HepG2 (cell line): Measurements from ENCODE around the gene ING5. TPM values are rescaled to one million over a fixed set of nuclear protein-coding genes. Genes with fewer than 3 reads are reported as not detected.
A peak's percentile ranks its signal among the peaks of the same experiment; 100 is the strongest.

Source experiments
- ERF ChIP-seq: IDR thresholded peaks from 2 replicates; pipeline ENCODE4 v1.6.1; 2018; ENCODE audit warnings: missing biosample characterization, missing genetic modification reagents
- FOXK1 ChIP-seq: sonication (generic); formaldehyde crosslinking; IDR thresholded peaks from 2 replicates; pipeline ENCODE4 v1.4.0; 2020; ENCODE audit warnings: low read depth, missing genetic modification reagents, borderline replicate concordance
- GPBP1L1 ChIP-seq: sonication (generic); formaldehyde crosslinking; IDR thresholded peaks from 2 replicates; pipeline ENCODE4 v1.5.0; 2020; ENCODE audit warnings: mild to moderate bottlenecking, missing genetic modification reagents
- HMGXB4 ChIP-seq, 2 experiments: sonication (generic) in 1 of 2; formaldehyde crosslinking in 1 of 2; IDR thresholded peaks; 2 replicates each; pipeline versions ENCODE4 v1.4.0 to v1.6.1; 2018 to 2020; ENCODE audit warnings: missing genetic modification reagents in 2 of 2, borderline replicate concordance in 1 of 2, low read depth in 1 of 2, mild to moderate bottlenecking in 1 of 2, missing biosample characterization in 1 of 2
- NAIF1 ChIP-seq: sonication (generic); formaldehyde crosslinking; IDR thresholded peaks from 2 replicates; pipeline ENCODE4 v1.5.0; 2020; ENCODE audit warnings: mild to moderate bottlenecking, missing genetic modification reagents, borderline replicate concordance
- NFRKB ChIP-seq: fragments of 450-650 bp; IDR thresholded peaks from 2 replicates; pipeline ENCODE4 v1.6.1; 2017
- RORA ChIP-seq: sonication (generic); formaldehyde crosslinking; IDR thresholded peaks from 2 replicates; pipeline ENCODE4 v1.5.0; 2020; ENCODE audit warnings: mild to moderate bottlenecking, missing genetic modification reagents, moderate library complexity
- TEAD2 ChIP-seq: sonication (generic); formaldehyde crosslinking; IDR thresholded peaks from 2 replicates; pipeline ENCODE4 v1.9.0; 2021; ENCODE audit warnings: missing genetic modification reagents
- ZBTB10 ChIP-seq: sonication (generic); formaldehyde crosslinking; IDR thresholded peaks from 2 replicates; pipeline ENCODE4 v1.4.0; 2020; ENCODE audit warnings: missing genetic modification reagents, borderline replicate concordance
- ZBTB25 ChIP-seq: IDR thresholded peaks from 2 replicates; pipeline ENCODE4 v1.6.1; 2018; ENCODE audit warnings: missing genetic modification reagents
- ZNF282 ChIP-seq: fragments of 450-650 bp; IDR thresholded peaks from 2 replicates; pipeline ENCODE4 v1.6.1; 2018; ENCODE audit not compliant: partially characterized antibody
- ZNF362 ChIP-seq: sonication (generic); formaldehyde crosslinking; IDR thresholded peaks from 2 replicates; pipeline ENCODE4 v1.4.0; 2020; ENCODE audit warnings: missing genetic modification reagents, mild to moderate bottlenecking, borderline replicate concordance
- ZNF512B ChIP-seq: sonication (generic); formaldehyde crosslinking; IDR thresholded peaks from 2 replicates; pipeline ENCODE4 v1.5.1; 2020; ENCODE audit warnings: missing genetic modification reagents, mild to moderate bottlenecking, borderline replicate concordance
- ZNF563 ChIP-seq: sonication (generic); formaldehyde crosslinking; IDR thresholded peaks from 2 replicates; pipeline ENCODE4 v1.8.0; 2022; ENCODE audit warnings: mild to moderate bottlenecking, moderate library complexity, missing genetic modification reagents
- ZNF589 ChIP-seq: sonication (generic); formaldehyde crosslinking; conservative IDR thresholded peaks from 2 replicates; pipeline ENCODE4 v1.8.0; 2022; ENCODE audit warnings: mild to moderate bottlenecking, moderate library complexity, missing genetic modification reagents
- ZNF674 ChIP-seq: sonication (generic); formaldehyde crosslinking; IDR thresholded peaks from 2 replicates; pipeline ENCODE4 v1.5.0; 2020; ENCODE audit warnings: low read depth, mild to moderate bottlenecking, missing genetic modification reagents
- polyA plus RNA-seq, 8 experiments: library from polyadenylated mRNA; depleted of rRNA in 3 of 8; stranded (reverse) in 7 of 8; unstranded in 1 of 8; fragments of >200 nt; fragmentation: Illumina TruSeq in 4 of 8; extraction: Trizol in 4 of 8; gene quantifications; 2 replicates each; pipeline versions ENCODE4 v1.2.1 to v1.2.3, GENCODE V29; 2011 to 2016; ENCODE audit warnings: low read depth in 4 of 8, missing spikeins in 1 of 8, mixed read lengths in 1 of 8; ENCODE audit not compliant: insufficient read depth in 1 of 8
- total RNA-seq, 5 experiments: library from RNA; depleted of rRNA; stranded (reverse); fragments of >200 nt; fragmentation: Illumina TruSeq; extraction: Trizol; gene quantifications; 2 replicates each; pipeline ENCODE4 v1.2.3, GENCODE V29; 2016; ENCODE audit warnings: low read depth in 1 of 5

The ING5 gene
- total and polyA plus RNA-seq, 2 of the 13 experiments (the other 11 are each of a cell fraction or from before 2014, with no cell fraction given) = 61.9 to 71.9 TPM

GRCh38 chr2:241770185-241770935, 68.5 kb downstream of the ING5 start (continued):
- TF ChIP-seq ZBTB10 (CRISPR knock-in tag) (peak; percentile 80), ERF (CRISPR knock-in tag) (peak; percentile 98), NFRKB (no peak), ZNF282 (no peak), FOXK1 (CRISPR knock-in tag) (peak; percentile 86; the same call in 1 of the 2 replicates), ZNF674 (CRISPR knock-in tag) (no peak), ZNF362 (CRISPR knock-in tag) (peak; percentile 58; the same call in 1 of the 2 replicates), ZNF563 (CRISPR knock-in tag) (peak; percentile 92), RORA (no peak), ZBTB25 (CRISPR knock-in tag) (peak; percentile 91), GPBP1L1 (CRISPR knock-in tag) (no peak), ZNF589 (CRISPR knock-in tag) (peak; percentile 76; the same call in 1 of the 2 replicates), ZNF512B (no peak), HMGXB4 (CRISPR knock-in tag; IDR thresholded peaks at IDR 0.05; ENCODE audit: borderline replicate concordance in 1 of 2, low read depth in 1 of 2) (peak; percentile 85 to 99; a peak in 3 of 4 replicates), TEAD2 (CRISPR knock-in tag) (no peak; the same call in 1 of the 2 replicates), NAIF1 (CRISPR knock-in tag) (peak; percentile 77; the same call in 1 of the 2 replicates)
